ENCODE measurements around the gene CAB39. TPM values are rescaled to one million over a fixed set of nuclear protein-coding genes. Genes with fewer than 3 reads are reported as not detected.
"Not testable (repeated sequence)": the region's sequence is repeated elsewhere in the genome, so short reads cannot be mapped to it uniquely, and the experiment has no call there.

CAB39 gene
- total RNA-seq, 2 experiments from 2014 or later = 86.6 to 97.5 TPM

- Mint-ChIP-seq H3K27ac (no peak overlapping the region), H3K4me3 (no peak overlapping the region), H3K27me3 (ENCODE audit: low read depth) (no peaks in the 10 kb centered on the region), H3K9me3 (no peaks in the 10 kb centered on the region), H3K4me1 (ENCODE audit: low read depth) (peaks cover 7% of the 10 kb centered on the region), H3K36me3 (ENCODE audit: low read depth) (no peaks in the 10 kb centered on the region)
- no peak for DNase-seq
- intact Hi-C loops (cut with micrococcal nuclease) = no loop called here
- CTCF ChIA-PET = no interaction called here
Measured at GRCh38 chr2:230687498-230687897, 25.1 kb upstream of the CAB39 start.

GRCh38 chr2:230688490-230688889 lies 24.2 kb upstream of the CAB39 start:
- H3K4me1 Mint-ChIP-seq (ENCODE audit: low read depth) = peaks cover 9% of the 10 kb centered on the region
- no peaks in the 10 kb centered on the region for H3K9me3 Mint-ChIP-seq
- no peak overlapping the region for H3K27ac Mint-ChIP-seq
- no peak for DNase-seq
- intact Hi-C loops (cut with micrococcal nuclease) = no loop called here
- H3K4me3 Mint-ChIP-seq = no peak overlapping the region
- H3K36me3 Mint-ChIP-seq (ENCODE audit: low read depth) = no peaks in the 10 kb centered on the region
- no peaks in the 10 kb centered on the region for H3K27me3 Mint-ChIP-seq (ENCODE audit: low read depth)
- CTCF ChIA-PET = no interaction called here

GRCh38 chr2:230690439-230690838 lies 22.2 kb upstream of the CAB39 start:
- H3K27ac Mint-ChIP-seq = no peak overlapping the region
- H3K9me3 Mint-ChIP-seq = no peaks in the 10 kb centered on the region
- no peaks in the 10 kb centered on the region for H3K36me3 Mint-ChIP-seq (ENCODE audit: low read depth)
- intact Hi-C loops (cut with micrococcal nuclease) = no loop called here
- H3K4me1 Mint-ChIP-seq (ENCODE audit: low read depth) = peaks cover 14% of the 10 kb centered on the region
- DNase-seq = no peak
- H3K4me3 Mint-ChIP-seq = no peak overlapping the region
- H3K27me3 Mint-ChIP-seq (ENCODE audit: low read depth) = no peaks in the 10 kb centered on the region
- CTCF ChIA-PET = interaction anchor here (0.9 kb wide), 1 partner anchor 10 kb away, joined by 3 read pairs; no protein-coding TSS in a partner anchor

GRCh38 chr2:230691005-230691647 lies 21.5 kb upstream of the CAB39 start:
- no peaks in the 10 kb centered on the region for H3K36me3 Mint-ChIP-seq (ENCODE audit: low read depth)
- no peak overlapping the region for H3K27ac Mint-ChIP-seq
- H3K9me3 Mint-ChIP-seq = no peaks in the 10 kb centered on the region
- H3K4me1 Mint-ChIP-seq (ENCODE audit: low read depth) = peaks cover 14% of the 10 kb centered on the region
- DNase-seq = no peak
- H3K4me3 Mint-ChIP-seq = no peak overlapping the region
- CTCF ChIA-PET = no interaction called here
- no peaks in the 10 kb centered on the region for H3K27me3 Mint-ChIP-seq (ENCODE audit: low read depth)
- intact Hi-C loops (cut with micrococcal nuclease) = no loop called here

GRCh38 chr2:230692760-230693159 lies 19.9 kb upstream of the CAB39 start:
- Mint-ChIP-seq H3K27ac (no peak overlapping the region), H3K4me3 (no peak overlapping the region), H3K9me3 (no peaks in the 10 kb centered on the region), H3K36me3 (ENCODE audit: low read depth) (no peaks in the 10 kb centered on the region), H3K27me3 (ENCODE audit: low read depth) (no peaks in the 10 kb centered on the region), H3K4me1 (ENCODE audit: low read depth) (peaks cover 19% of the 10 kb centered on the region)
- no peak for DNase-seq
- CTCF ChIA-PET = no interaction called here
- intact Hi-C loops (cut with micrococcal nuclease) = no loop called here

- CTCF ChIA-PET = no interaction called here
Measured at GRCh38 chr2:230693411-230693810, 19.2 kb upstream of the CAB39 start.

GRCh38 chr2:230694241-230694640 lies 18.4 kb upstream of the CAB39 start:
- Mint-ChIP-seq H3K27ac (peak overlapping the region; percentile 1), H3K27me3 (ENCODE audit: low read depth) (no peaks in the 10 kb centered on the region), H3K9me3 (no peaks in the 10 kb centered on the region), H3K4me3 (no peak overlapping the region), H3K4me1 (ENCODE audit: low read depth) (peaks cover 24% of the 10 kb centered on the region), H3K36me3 (ENCODE audit: low read depth) (no peaks in the 10 kb centered on the region)
- DNase-seq = peak; percentile 54
- intact Hi-C loops (cut with micrococcal nuclease) = no loop called here
- CTCF ChIA-PET = interaction anchor here (0.7 kb wide), 1 partner anchor 128 kb away, joined by 3 read pairs; no protein-coding TSS in a partner anchor

More at GRCh38 chr2:230693411-230693810, 19.2 kb upstream of the CAB39 start:
- no peaks in the 10 kb centered on the region for H3K27me3 Mint-ChIP-seq (ENCODE audit: low read depth)
- H3K27ac Mint-ChIP-seq = no peak overlapping the region
- peaks cover 24% of the 10 kb centered on the region for H3K4me1 Mint-ChIP-seq (ENCODE audit: low read depth)
- H3K9me3 Mint-ChIP-seq = no peaks in the 10 kb centered on the region
- no peak overlapping the region for H3K4me3 Mint-ChIP-seq
- no peaks in the 10 kb centered on the region for H3K36me3 Mint-ChIP-seq (ENCODE audit: low read depth)
- no peak for DNase-seq
- intact Hi-C loops (cut with micrococcal nuclease) = no loop called here

GRCh38 chr2:230695551-230695950 lies 17.1 kb upstream of the CAB39 start:
- Mint-ChIP-seq H3K9me3 (no peaks in the 10 kb centered on the region), H3K4me1 (ENCODE audit: low read depth) (peaks cover 26% of the 10 kb centered on the region), H3K36me3 (ENCODE audit: low read depth) (no peaks in the 10 kb centered on the region), H3K27me3 (ENCODE audit: low read depth) (no peaks in the 10 kb centered on the region), H3K4me3 (no peak overlapping the region), H3K27ac (no peak overlapping the region)
- intact Hi-C loops (cut with micrococcal nuclease) = no loop called here
- no peak for DNase-seq
- CTCF ChIA-PET = interaction anchor here (1.5 kb wide), 1 partner anchor 10 kb away, joined by 3 read pairs; no protein-coding TSS in a partner anchor

GRCh38 chr2:230696670-230697069 lies 16.0 kb upstream of the CAB39 start:
- CTCF ChIA-PET = no interaction called here
- H3K27me3 Mint-ChIP-seq (ENCODE audit: low read depth) = no peaks in the 10 kb centered on the region
- H3K36me3 Mint-ChIP-seq (ENCODE audit: low read depth) = no peaks in the 10 kb centered on the region
- H3K9me3 Mint-ChIP-seq = peaks cover under 1% of the 10 kb centered on the region
- DNase-seq = no peak
- no peak overlapping the region for H3K27ac Mint-ChIP-seq
- H3K4me3 Mint-ChIP-seq = no peak overlapping the region
- H3K4me1 Mint-ChIP-seq (ENCODE audit: low read depth) = peaks cover 27% of the 10 kb centered on the region
- intact Hi-C loops (cut with micrococcal nuclease) = no loop called here

- peaks cover 2% of the 10 kb centered on the region for H3K36me3 Mint-ChIP-seq (ENCODE audit: low read depth)
- peaks cover 27% of the 10 kb centered on the region for H3K4me1 Mint-ChIP-seq (ENCODE audit: low read depth)
- no peak overlapping the region for H3K27ac Mint-ChIP-seq
- no peak for DNase-seq
- CTCF ChIA-PET = no interaction called here
- H3K27me3 Mint-ChIP-seq (ENCODE audit: low read depth) = no peaks in the 10 kb centered on the region
- no peak overlapping the region for H3K4me3 Mint-ChIP-seq
- intact Hi-C loops (cut with micrococcal nuclease) = no loop called here
- H3K9me3 Mint-ChIP-seq = peaks cover 4% of the 10 kb centered on the region
Measured at GRCh38 chr2:230697676-230698075, 15.0 kb upstream of the CAB39 start.

- H3K27ac Mint-ChIP-seq; DNase-seq; H3K9me3 Mint-ChIP-seq; CTCF ChIA-PET; H3K27me3 Mint-ChIP-seq (ENCODE audit: low read depth); intact Hi-C loops (cut with micrococcal nuclease); H3K4me3 Mint-ChIP-seq; H3K36me3 Mint-ChIP-seq (ENCODE audit: low read depth): not testable (repeated sequence)
- peaks cover 24% of the 10 kb centered on the region for H3K4me1 Mint-ChIP-seq (ENCODE audit: low read depth)
Measured at GRCh38 chr2:230698753-230699152, 13.9 kb upstream of the CAB39 start.

- no peak for DNase-seq
- intact Hi-C loops (cut with micrococcal nuclease) = no loop called here
- H3K36me3 Mint-ChIP-seq (ENCODE audit: low read depth) = peaks cover 3% of the 10 kb centered on the region
- no peak overlapping the region for H3K27ac Mint-ChIP-seq
- H3K27me3 Mint-ChIP-seq (ENCODE audit: low read depth) = no peaks in the 10 kb centered on the region
- CTCF ChIA-PET = interaction anchor here (0.6 kb wide), 1 partner anchor 39 kb away, joined by 3 read pairs; no protein-coding TSS in a partner anchor
- H3K4me1 Mint-ChIP-seq (ENCODE audit: low read depth) = peaks cover 16% of the 10 kb centered on the region
- peaks cover 10% of the 10 kb centered on the region for H3K9me3 Mint-ChIP-seq
- H3K4me3 Mint-ChIP-seq = no peak overlapping the region
Measured at GRCh38 chr2:230700447-230700846, 12.2 kb upstream of the CAB39 start.

- Mint-ChIP-seq H3K27ac (no peak overlapping the region), H3K9me3 (peaks cover 10% of the 10 kb centered on the region), H3K36me3 (ENCODE audit: low read depth) (peaks cover 3% of the 10 kb centered on the region), H3K4me1 (ENCODE audit: low read depth) (peaks cover 16% of the 10 kb centered on the region), H3K27me3 (ENCODE audit: low read depth) (no peaks in the 10 kb centered on the region), H3K4me3 (no peak overlapping the region)
- no peak for DNase-seq
- CTCF ChIA-PET = interaction anchor here (0.6 to 1.0 kb wide), 4 partner anchors 9 to 155 kb away, joined by 3 to 4 read pairs (median 3); no protein-coding TSS in a partner anchor
- intact Hi-C loops (cut with micrococcal nuclease) = no loop called here
Measured at GRCh38 chr2:230701308-230701707, 11.3 kb upstream of the CAB39 start.
